Loucy (cell line): ENCODE results near the gene GALNT3.

Source experiments
- H2AFZ ChIP-seq: fragments of 200-600 bp; sonication (generic); 2 replicates; pipeline ENCODE4 v1.6.0; 2016; ENCODE audit warnings: antibody characterized with exemption, mild to moderate bottlenecking, low read length, moderate library complexity
- H3F3A ChIP-seq: fragments of 200-600 bp; 2 replicates; pipeline ENCODE4 v1.6.0; 2016; ENCODE audit warnings: antibody characterized with exemption, low read depth, mild to moderate bottlenecking
- H3K27me3 ChIP-seq: fragments of 200-600 bp; sonication (generic); 2 replicates; pipeline ENCODE4 v1.6.1; 2014; ENCODE audit warnings: low read length, mild to moderate bottlenecking; ENCODE audit not compliant: insufficient read depth, poor library complexity, severe bottlenecking
- H3K36me3 ChIP-seq: fragments of 200-600 bp; sonication (generic); 2 replicates; pipeline ENCODE4 v1.6.1; 2016; ENCODE audit warnings: low read length; ENCODE audit not compliant: insufficient read depth
- H3K4me1 ChIP-seq: fragments of 200-600 bp; sonication (generic); 2 replicates; pipeline ENCODE4 v1.5.1; 2014; ENCODE audit warnings: low read length, mild to moderate bottlenecking; ENCODE audit not compliant: insufficient read depth, poor library complexity, severe bottlenecking
- H3K4me2 ChIP-seq: fragments of 200-600 bp; sonication (generic); 2 replicates; pipeline ENCODE4 v1.6.0; 2014; ENCODE audit warnings: antibody characterized with exemption, low read length, low read depth, mild to moderate bottlenecking; ENCODE audit not compliant: poor library complexity, severe bottlenecking
- H3K4me3 ChIP-seq: fragments of 200-600 bp; sonication (generic); 2 replicates; pipeline ENCODE4 v1.5.1; 2014; ENCODE audit warnings: low read length, mild to moderate bottlenecking, mixed read lengths; ENCODE audit not compliant: poor library complexity, severe bottlenecking
- H3K79me2 ChIP-seq: fragments of 200-600 bp; sonication (generic); 2 replicates; pipeline ENCODE4 v1.6.1; 2014; ENCODE audit warnings: low read length; ENCODE audit not compliant: insufficient read depth
- H3K9ac ChIP-seq: fragments of 200-600 bp; sonication (generic); 2 replicates; pipeline ENCODE4 v1.6.0; 2014; ENCODE audit warnings: mild to moderate bottlenecking, low read depth, low read length, moderate library complexity; ENCODE audit not compliant: poor library complexity, severe bottlenecking
- H3K9me2 ChIP-seq: fragments of 200-600 bp; sonication (generic); replicated peaks from 2 replicates; pipeline ENCODE4 v1.6.1; 2016; ENCODE audit warnings: low read depth, low read length, mixed read lengths
- H3K9me3 ChIP-seq: fragments of 200-600 bp; sonication (generic); 2 replicates; pipeline ENCODE4 v1.6.1; 2014; ENCODE audit warnings: mild to moderate bottlenecking, antibody characterized with exemption, low read length, low read depth; ENCODE audit not compliant: insufficient read depth
- H4K20me1 ChIP-seq: fragments of 200-600 bp; sonication (generic); 2 replicates; pipeline ENCODE4 v1.6.0; 2014; ENCODE audit warnings: antibody characterized with exemption, low read length, mild to moderate bottlenecking; ENCODE audit not compliant: insufficient read depth, poor library complexity, severe bottlenecking
- CTCF ChIP-seq: fragments of 200-600 bp; sonication (generic); conservative IDR thresholded peaks from 2 replicates; pipeline ENCODE4 v1.5.1; 2014; ENCODE audit warnings: mild to moderate bottlenecking, antibody characterized with exemption, low read length
- EZH2phosphoT487 ChIP-seq: fragments of 200-600 bp; IDR thresholded peaks from 2 replicates; pipeline ENCODE4 v1.6.1; 2018; ENCODE audit warnings: antibody characterized with exemption, mild to moderate bottlenecking, moderate library complexity, borderline replicate concordance

The GALNT3 gene

GRCh38 chr2:165778187-165778556, 15.9 kb downstream of the GALNT3 start:
- Histone ChIP-seq H3K27me3 (no peaks in the 10 kb centered on the region), H3K4me3 (no peak overlapping the region), H4K20me1 (no peaks in the 10 kb centered on the region), H3K36me3 (peaks cover 7% of the 10 kb centered on the region; the same call in 1 of the 2 replicates), H2AFZ (no peak overlapping the region), H3F3A (no peaks in the 10 kb centered on the region), H3K4me2 (no peak overlapping the region), H3K9me2 (no peaks in the 10 kb centered on the region), H3K9me3 (0 out of 2 replicates have a peak, but pooled peaks cover 3% of the 10 kb centered on the region), H3K4me1 (peaks cover 18% of the 10 kb centered on the region), H3K9ac (no peak overlapping the region), H3K79me2 (peaks cover 57% of the 10 kb centered on the region)
- TF ChIP-seq EZH2phosphoT487 (no peak), CTCF (no peak)

DNA sequence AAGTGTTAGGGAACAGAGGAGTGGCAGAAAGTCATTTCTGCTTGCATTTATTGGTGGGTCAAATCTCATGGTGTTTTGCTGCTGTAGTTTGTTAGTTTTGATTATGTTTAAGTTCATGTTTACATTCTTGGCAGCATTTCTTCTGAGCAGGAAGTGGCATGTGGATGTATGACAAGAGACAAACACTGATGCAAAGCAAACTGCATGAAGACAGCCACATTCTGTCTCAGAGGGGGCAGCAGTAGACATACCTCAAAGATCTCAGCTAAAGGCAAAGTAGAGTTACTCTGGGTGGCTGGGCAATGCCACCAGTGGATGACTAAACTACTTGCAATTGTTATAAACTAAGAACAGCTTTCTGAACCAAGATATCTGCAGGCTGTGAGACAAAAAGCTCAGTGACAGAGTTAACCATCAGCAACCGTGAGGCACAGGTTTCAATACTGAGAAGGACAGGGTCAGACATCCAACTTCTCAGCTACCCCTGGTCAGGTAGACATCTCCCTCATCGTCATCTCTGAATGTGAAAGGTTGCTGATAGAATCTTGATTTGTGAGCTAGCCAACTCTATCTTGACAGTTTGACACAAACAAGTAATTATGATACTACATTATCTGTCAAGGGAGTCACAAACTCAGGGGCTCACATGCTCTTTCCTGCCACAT, 16.4 kb downstream of the GALNT3 start:
- TF ChIP-seq CTCF (no peak), EZH2phosphoT487 (no peak)
- Histone ChIP-seq H2AFZ (no peak overlapping the region), H3K4me1 (peaks cover 21% of the 10 kb centered on the region), H3K4me2 (no peak overlapping the region), H3K9me3 (0 out of 2 replicates have a peak, but pooled peaks cover 3% of the 10 kb centered on the region), H3F3A (no peaks in the 10 kb centered on the region), H3K36me3 (peaks cover 12% of the 10 kb centered on the region; the same call in 1 of the 2 replicates), H3K9me2 (no peaks in the 10 kb centered on the region), H3K4me3 (no peak overlapping the region), H3K9ac (no peak overlapping the region), H4K20me1 (no peaks in the 10 kb centered on the region), H3K79me2 (peaks cover 62% of the 10 kb centered on the region), H3K27me3 (no peaks in the 10 kb centered on the region)

- no peak overlapping the region for H3K9ac ChIP-seq
- H3K9me2 ChIP-seq, result no peaks in the 10 kb centered on the region
- peaks cover 64% of the 10 kb centered on the region for H3K79me2 ChIP-seq
- H3K9me3 ChIP-seq, result 0 out of 2 replicates have a peak, but pooled peaks cover 3% of the 10 kb centered on the region
- H3K4me2 ChIP-seq, result no peak overlapping the region
- H3K4me1 ChIP-seq, result peaks cover 24% of the 10 kb centered on the region
- H4K20me1 ChIP-seq, result no peaks in the 10 kb centered on the region
- TF ChIP-seq CTCF, result no peak
- TF ChIP-seq EZH2phosphoT487, result no peak
- 0 out of 2 replicates have a peak, but pooled peaks cover 4% of the 10 kb centered on the region for H3F3A ChIP-seq
- H3K4me3 ChIP-seq, result no peak overlapping the region
- peaks cover 13% of the 10 kb centered on the region; the same call in 1 of the 2 replicates for H3K36me3 ChIP-seq
- H3K27me3 ChIP-seq, result no peaks in the 10 kb centered on the region
- H2AFZ ChIP-seq, result no peak overlapping the region
These were observed 17.3 kb downstream of the GALNT3 start for GRCh38 chr2:165776796-165777195.
